Activated naive CD4-positive, alpha-beta T cell treated with anti-CD3 and anti-CD28 coated beads, Interleukin-2, amount 50 U/mL, for 24 hours (primary cell): ENCODE measurements around the gene HMCN1.

ENCODE experiments used
- H3K27ac Mint-ChIP-seq: one replicate; pipeline ENCODE4 v1.8.0; 2021; ENCODE audit warnings: mild to moderate bottlenecking, mixed read lengths
- H3K27me3 Mint-ChIP-seq: one replicate; pipeline ENCODE4 v1.8.0; 2021; ENCODE audit warnings: mixed read lengths
- H3K36me3 Mint-ChIP-seq: one replicate; pipeline ENCODE4 v1.8.0; 2021; ENCODE audit warnings: mixed read lengths
- H3K4me1 Mint-ChIP-seq: one replicate; pipeline ENCODE4 v1.8.0; 2021; ENCODE audit warnings: mixed read lengths
- H3K4me3 Mint-ChIP-seq: one replicate; pipeline ENCODE4 v1.8.0; 2021; ENCODE audit warnings: mild to moderate bottlenecking, mixed read lengths
- H3K9me3 Mint-ChIP-seq: one replicate; pipeline ENCODE4 v1.8.0; 2021; ENCODE audit warnings: mixed read lengths

HMCN1 gene

GRCh38 chr1:185733818-185734735 lies at the start of gene HMCN1:
Gene HMCN1, plus strand, starts transcription at chr1:185734391. Its CDS starts 389 bp downstream, at chr1:185734780.
- Mint-ChIP-seq H3K4me1 (peaks cover 17% of the 10 kb centered on the region), H3K36me3 (peaks cover 8% of the 10 kb centered on the region), H3K27me3 (peaks cover 65% of the 10 kb centered on the region), H3K27ac (no peak within 1 kb of the TSS), H3K9me3 (peaks cover 23% of the 10 kb centered on the region), H3K4me3 (peak within 1 kb of the TSS; percentile 66)

GRCh38 chr1:185686821-185687778 lies 47.1 kb upstream of the HMCN1 start:
- no peaks in the 10 kb centered on the region for H3K36me3 Mint-ChIP-seq
- no peaks in the 10 kb centered on the region for H3K4me1 Mint-ChIP-seq
- H3K27me3 Mint-ChIP-seq, result no peaks in the 10 kb centered on the region
- no peak overlapping the region for H3K27ac Mint-ChIP-seq
- H3K9me3 Mint-ChIP-seq, result no peaks in the 10 kb centered on the region
- H3K4me3 Mint-ChIP-seq, result no peak overlapping the region

GRCh38 chr1:185690527-185690926 lies 43.7 kb upstream of the HMCN1 start:
- Mint-ChIP-seq H3K27ac (no peak overlapping the region), H3K27me3 (no peaks in the 10 kb centered on the region), H3K4me1 (peaks cover 16% of the 10 kb centered on the region), H3K4me3 (no peak overlapping the region), H3K36me3 (no peaks in the 10 kb centered on the region), H3K9me3 (no peaks in the 10 kb centered on the region)

- no peaks in the 10 kb centered on the region for H3K27me3 Mint-ChIP-seq
- peak overlapping the region; percentile 87 for H3K4me3 Mint-ChIP-seq
- H3K27ac Mint-ChIP-seq, result peak overlapping the region; percentile 96
- peaks cover 17% of the 10 kb centered on the region for H3K4me1 Mint-ChIP-seq
- H3K9me3 Mint-ChIP-seq, result no peaks in the 10 kb centered on the region
- H3K36me3 Mint-ChIP-seq, result no peaks in the 10 kb centered on the region
Measured at GRCh38 chr1:185693654-185694053, 40.5 kb upstream of the HMCN1 start.

- Mint-ChIP-seq H3K27me3 (no peaks in the 10 kb centered on the region), H3K27ac (peak overlapping the region; percentile 96), H3K4me3 (peak overlapping the region; percentile 87), H3K36me3 (no peaks in the 10 kb centered on the region), H3K9me3 (no peaks in the 10 kb centered on the region), H3K4me1 (peaks cover 17% of the 10 kb centered on the region)
Measured at GRCh38 chr1:185694081-185694480, 40.1 kb upstream of the HMCN1 start.

DNA sequence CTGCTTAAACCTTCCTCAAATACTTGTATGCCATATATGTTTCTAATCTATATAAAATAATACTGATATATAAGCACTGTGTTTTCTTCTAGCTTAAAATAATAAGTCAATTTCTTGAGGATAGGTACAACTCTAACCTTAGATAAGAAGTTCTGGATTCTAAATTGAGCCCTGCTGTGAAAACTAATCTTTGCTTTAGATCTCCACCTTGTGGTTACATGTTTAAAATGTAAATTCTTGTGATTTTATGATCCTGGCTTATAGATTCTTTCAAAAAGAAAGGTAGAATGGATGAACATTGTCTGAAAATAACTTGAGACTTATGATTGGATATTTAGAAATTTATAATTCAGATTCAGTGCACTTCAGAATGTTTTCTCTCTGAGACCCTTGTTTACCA lies 38.9 kb upstream of the HMCN1 start:
- H3K4me1 Mint-ChIP-seq, result peaks cover 17% of the 10 kb centered on the region
- H3K9me3 Mint-ChIP-seq, result no peaks in the 10 kb centered on the region
- no peaks in the 10 kb centered on the region for H3K36me3 Mint-ChIP-seq
- no peak overlapping the region for H3K4me3 Mint-ChIP-seq
- H3K27me3 Mint-ChIP-seq, result no peaks in the 10 kb centered on the region
- H3K27ac Mint-ChIP-seq, result peak overlapping the region; percentile 14

GRCh38 chr1:185696422-185697150 lies 37.6 kb upstream of the HMCN1 start:
- Mint-ChIP-seq H3K27me3 (peaks cover 3% of the 10 kb centered on the region), H3K4me3 (no peak overlapping the region), H3K27ac (no peak overlapping the region), H3K36me3 (no peaks in the 10 kb centered on the region), H3K4me1 (peaks cover 17% of the 10 kb centered on the region), H3K9me3 (no peaks in the 10 kb centered on the region)

GRCh38 chr1:185699874-185700273 lies 34.3 kb upstream of the HMCN1 start:
- peaks cover 4% of the 10 kb centered on the region for H3K4me1 Mint-ChIP-seq
- H3K27me3 Mint-ChIP-seq, result peaks cover 3% of the 10 kb centered on the region
- H3K36me3 Mint-ChIP-seq, result no peaks in the 10 kb centered on the region
- no peak overlapping the region for H3K27ac Mint-ChIP-seq
- no peaks in the 10 kb centered on the region for H3K9me3 Mint-ChIP-seq
- no peak overlapping the region for H3K4me3 Mint-ChIP-seq

- Mint-ChIP-seq H3K27ac (no peak overlapping the region), H3K4me1 (no peaks in the 10 kb centered on the region), H3K36me3 (no peaks in the 10 kb centered on the region), H3K9me3 (no peaks in the 10 kb centered on the region), H3K4me3 (no peak overlapping the region), H3K27me3 (peaks cover 8% of the 10 kb centered on the region)
Measured at GRCh38 chr1:185701650-185702049, 32.5 kb upstream of the HMCN1 start.

DNA sequence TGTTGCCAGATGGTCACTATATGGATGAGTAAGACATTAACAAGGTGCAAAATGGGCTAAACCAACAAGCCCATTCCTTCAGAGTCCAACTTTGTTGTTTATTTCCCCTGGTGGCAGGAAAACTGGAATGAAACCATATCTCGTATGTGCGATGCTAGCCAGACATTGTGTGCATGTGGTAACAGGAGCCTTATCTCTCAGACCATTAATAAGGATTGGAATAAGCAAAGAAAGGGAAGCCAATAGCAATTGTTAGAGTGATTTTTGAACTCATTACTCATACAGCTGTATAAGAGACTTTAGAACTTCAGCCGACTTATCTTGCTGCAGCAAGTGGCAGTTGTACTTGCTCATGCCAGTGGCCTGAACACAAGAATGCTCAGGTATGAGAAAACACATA lies 30.0 kb upstream of the HMCN1 start:
- no peaks in the 10 kb centered on the region for H3K4me1 Mint-ChIP-seq
- H3K27ac Mint-ChIP-seq, result no peak overlapping the region
- no peaks in the 10 kb centered on the region for H3K9me3 Mint-ChIP-seq
- H3K27me3 Mint-ChIP-seq, result peaks cover 8% of the 10 kb centered on the region
- no peak overlapping the region for H3K4me3 Mint-ChIP-seq
- no peaks in the 10 kb centered on the region for H3K36me3 Mint-ChIP-seq

- Mint-ChIP-seq H3K4me1 (no peaks in the 10 kb centered on the region), H3K27me3 (peaks cover 15% of the 10 kb centered on the region), H3K4me3 (no peak overlapping the region), H3K9me3 (no peaks in the 10 kb centered on the region), H3K27ac (no peak overlapping the region), H3K36me3 (no peaks in the 10 kb centered on the region)
Measured at GRCh38 chr1:185716095-185716494, 18.1 kb upstream of the HMCN1 start.

GRCh38 chr1:185719021-185719420 lies 15.2 kb upstream of the HMCN1 start:
- peaks cover 16% of the 10 kb centered on the region for H3K27me3 Mint-ChIP-seq
- H3K4me1 Mint-ChIP-seq, result no peaks in the 10 kb centered on the region
- H3K36me3 Mint-ChIP-seq, result no peaks in the 10 kb centered on the region
- no peak overlapping the region for H3K27ac Mint-ChIP-seq
- no peak overlapping the region for H3K4me3 Mint-ChIP-seq
- no peaks in the 10 kb centered on the region for H3K9me3 Mint-ChIP-seq

GRCh38 chr1:185720633-185721272 lies 13.4 kb upstream of the HMCN1 start:
- no peaks in the 10 kb centered on the region for H3K36me3 Mint-ChIP-seq

DNA sequence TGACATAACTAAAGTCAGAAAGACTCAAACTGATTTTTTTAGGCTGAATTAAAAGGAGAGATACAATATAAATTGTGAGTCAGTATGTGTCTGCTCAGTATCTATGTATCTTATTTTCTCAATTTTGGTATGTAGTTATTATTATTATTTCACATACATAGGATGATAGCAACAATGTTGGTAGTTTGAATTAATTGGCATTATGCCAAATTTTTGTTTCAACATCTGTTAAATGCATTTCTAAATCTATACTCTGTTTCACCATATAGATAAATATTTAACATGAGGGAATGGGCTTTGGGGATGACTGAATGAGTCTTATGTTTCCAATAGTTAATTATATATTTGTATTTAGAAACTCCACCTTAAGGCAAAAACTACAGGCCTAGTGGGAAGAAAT lies 12.6 kb upstream of the HMCN1 start:
- no peaks in the 10 kb centered on the region for H3K36me3 Mint-ChIP-seq
- no peak overlapping the region for H3K27ac Mint-ChIP-seq
- no peaks in the 10 kb centered on the region for H3K9me3 Mint-ChIP-seq
- no peaks in the 10 kb centered on the region for H3K4me1 Mint-ChIP-seq
- no peak overlapping the region for H3K4me3 Mint-ChIP-seq
- peaks cover 17% of the 10 kb centered on the region for H3K27me3 Mint-ChIP-seq

More at GRCh38 chr1:185720633-185721272, 13.4 kb upstream of the HMCN1 start:
- H3K4me3 Mint-ChIP-seq, result no peak overlapping the region
- H3K9me3 Mint-ChIP-seq, result no peaks in the 10 kb centered on the region
- H3K27ac Mint-ChIP-seq, result no peak overlapping the region
- peaks cover 20% of the 10 kb centered on the region for H3K27me3 Mint-ChIP-seq
- H3K4me1 Mint-ChIP-seq, result no peaks in the 10 kb centered on the region

- no peaks in the 10 kb centered on the region for H3K36me3 Mint-ChIP-seq
Measured at GRCh38 chr1:185722098-185722497, 12.1 kb upstream of the HMCN1 start.

More at GRCh38 chr1:185722098-185722497, 12.1 kb upstream of the HMCN1 start:
- Mint-ChIP-seq H3K4me3 (no peak overlapping the region), H3K27ac (no peak overlapping the region), H3K9me3 (no peaks in the 10 kb centered on the region), H3K4me1 (no peaks in the 10 kb centered on the region), H3K27me3 (peaks cover 18% of the 10 kb centered on the region)
